ENCODE measurements around the gene C19orf85.

DNA sequence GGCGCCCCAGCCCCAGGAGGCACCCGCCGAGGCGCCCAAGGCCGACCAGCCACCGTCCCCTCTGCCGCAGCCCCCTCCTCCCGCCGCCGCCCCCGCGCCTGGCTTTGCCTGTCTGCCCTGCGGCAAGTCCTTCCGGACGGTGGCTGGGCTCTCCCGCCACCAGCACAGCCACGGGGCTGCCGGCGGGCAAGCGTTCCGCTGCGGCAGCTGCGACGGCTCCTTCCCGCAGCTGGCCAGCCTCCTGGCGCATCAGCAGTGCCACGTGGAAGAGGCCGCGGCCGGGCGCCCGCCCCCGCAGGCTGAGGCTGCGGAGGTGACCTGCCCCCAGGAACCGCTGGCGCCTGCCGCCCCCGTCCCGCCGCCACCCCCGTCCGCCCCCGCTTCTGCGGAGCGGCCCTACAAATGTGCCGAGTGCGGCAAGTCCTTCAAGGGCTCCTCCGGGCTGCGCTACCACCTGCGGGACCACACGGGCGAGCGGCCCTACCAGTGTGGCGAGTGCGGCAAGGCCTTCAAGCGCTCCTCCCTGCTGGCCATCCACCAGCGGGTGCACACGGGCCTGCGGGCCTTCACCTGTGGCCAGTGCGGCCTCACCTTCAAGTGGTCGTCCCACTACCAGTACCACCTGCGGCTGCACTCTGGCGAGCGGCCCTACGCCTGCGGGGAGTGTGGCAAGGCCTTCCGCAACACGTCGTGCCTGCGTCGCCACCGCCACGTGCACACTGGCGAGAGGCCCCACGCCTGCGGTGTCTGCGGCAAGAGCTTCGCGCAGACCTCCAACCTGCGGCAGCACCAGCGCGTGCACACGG, 17.8 kb upstream of the C19orf85 start:
- TF ChIP-seq, protein P1, sequence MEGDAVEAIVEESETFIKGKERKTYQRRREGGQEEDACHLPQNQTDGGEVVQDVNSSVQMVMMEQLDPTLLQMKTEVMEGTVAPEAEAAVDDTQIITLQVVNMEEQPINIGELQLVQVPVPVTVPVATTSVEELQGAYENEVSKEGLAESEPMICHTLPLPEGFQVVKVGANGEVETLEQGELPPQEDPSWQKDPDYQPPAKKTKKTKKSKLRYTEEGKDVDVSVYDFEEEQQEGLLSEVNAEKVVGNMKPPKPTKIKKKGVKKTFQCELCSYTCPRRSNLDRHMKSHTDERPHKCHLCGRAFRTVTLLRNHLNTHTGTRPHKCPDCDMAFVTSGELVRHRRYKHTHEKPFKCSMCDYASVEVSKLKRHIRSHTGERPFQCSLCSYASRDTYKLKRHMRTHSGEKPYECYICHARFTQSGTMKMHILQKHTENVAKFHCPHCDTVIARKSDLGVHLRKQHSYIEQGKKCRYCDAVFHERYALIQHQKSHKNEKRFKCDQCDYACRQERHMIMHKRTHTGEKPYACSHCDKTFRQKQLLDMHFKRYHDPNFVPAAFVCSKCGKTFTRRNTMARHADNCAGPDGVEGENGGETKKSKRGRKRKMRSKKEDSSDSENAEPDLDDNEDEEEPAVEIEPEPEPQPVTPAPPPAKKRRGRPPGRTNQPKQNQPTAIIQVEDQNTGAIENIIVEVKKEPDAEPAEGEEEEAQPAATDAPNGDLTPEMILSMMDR (IDR thresholded peaks at IDR 0.05; ENCODE audit: insufficient read depth, low read length): no peak
- TF ChIP-seq, protein P2, sequence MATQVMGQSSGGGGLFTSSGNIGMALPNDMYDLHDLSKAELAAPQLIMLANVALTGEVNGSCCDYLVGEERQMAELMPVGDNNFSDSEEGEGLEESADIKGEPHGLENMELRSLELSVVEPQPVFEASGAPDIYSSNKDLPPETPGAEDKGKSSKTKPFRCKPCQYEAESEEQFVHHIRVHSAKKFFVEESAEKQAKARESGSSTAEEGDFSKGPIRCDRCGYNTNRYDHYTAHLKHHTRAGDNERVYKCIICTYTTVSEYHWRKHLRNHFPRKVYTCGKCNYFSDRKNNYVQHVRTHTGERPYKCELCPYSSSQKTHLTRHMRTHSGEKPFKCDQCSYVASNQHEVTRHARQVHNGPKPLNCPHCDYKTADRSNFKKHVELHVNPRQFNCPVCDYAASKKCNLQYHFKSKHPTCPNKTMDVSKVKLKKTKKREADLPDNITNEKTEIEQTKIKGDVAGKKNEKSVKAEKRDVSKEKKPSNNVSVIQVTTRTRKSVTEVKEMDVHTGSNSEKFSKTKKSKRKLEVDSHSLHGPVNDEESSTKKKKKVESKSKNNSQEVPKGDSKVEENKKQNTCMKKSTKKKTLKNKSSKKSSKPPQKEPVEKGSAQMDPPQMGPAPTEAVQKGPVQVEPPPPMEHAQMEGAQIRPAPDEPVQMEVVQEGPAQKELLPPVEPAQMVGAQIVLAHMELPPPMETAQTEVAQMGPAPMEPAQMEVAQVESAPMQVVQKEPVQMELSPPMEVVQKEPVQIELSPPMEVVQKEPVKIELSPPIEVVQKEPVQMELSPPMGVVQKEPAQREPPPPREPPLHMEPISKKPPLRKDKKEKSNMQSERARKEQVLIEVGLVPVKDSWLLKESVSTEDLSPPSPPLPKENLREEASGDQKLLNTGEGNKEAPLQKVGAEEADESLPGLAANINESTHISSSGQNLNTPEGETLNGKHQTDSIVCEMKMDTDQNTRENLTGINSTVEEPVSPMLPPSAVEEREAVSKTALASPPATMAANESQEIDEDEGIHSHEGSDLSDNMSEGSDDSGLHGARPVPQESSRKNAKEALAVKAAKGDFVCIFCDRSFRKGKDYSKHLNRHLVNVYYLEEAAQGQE (IDR thresholded peaks at IDR 0.05; ENCODE audit: insufficient replicate concordance, low read depth): no peak
- TF ChIP-seq GABPA (IDR thresholded peaks at IDR 0.05; ENCODE audit: low read depth): no peak
